NB4 (cell line): ENCODE results near the gene RETSAT.
"Not testable (repeated sequence)": the region's sequence is repeated elsewhere in the genome, so short reads cannot be mapped to it uniquely, and the experiment has no call there.

Experiments used
- DNase-seq: peaks from one replicate; pipeline ENCODE4 v3.0.0; 2010; ENCODE audit warnings: low read depth
- H3K4me3 ChIP-seq: one replicate; pipeline ENCODE4 v1.5.1; 2011; ENCODE audit warnings: mild to moderate bottlenecking, low read depth, low read length, moderate library complexity
- CTCF ChIP-seq: IDR thresholded peaks from one replicate; pipeline ENCODE4 v1.5.1; 2012; ENCODE audit warnings: low read depth, low read length
- MAX ChIP-seq: IDR thresholded peaks from 2 replicates; pipeline ENCODE4 v1.6.1; 2011; ENCODE audit warnings: low read depth, low read length
- MYC ChIP-seq: IDR thresholded peaks from 2 replicates; pipeline ENCODE4 v1.6.1; 2011; ENCODE audit warnings: low read depth, low read length
- POLR2A ChIP-seq: IDR thresholded peaks from 2 replicates; pipeline ENCODE4 v1.6.1; 2011; ENCODE audit warnings: mild to moderate bottlenecking; ENCODE audit not compliant: insufficient read length; ENCODE audit errors: extremely low read depth

RETSAT gene

GRCh38 chr2:85387754-85388153 is 33.4 kb upstream of the RETSAT start:
- DNase-seq = no peak
- H3K4me3 ChIP-seq = no peak overlapping the region
- TF ChIP-seq MAX (no peak), MYC (no peak), POLR2A (no peak), CTCF (no peak)

GRCh38 chr2:85385746-85386145 is 31.4 kb upstream of the RETSAT start:
- H3K4me3 ChIP-seq = no peak overlapping the region
- no peak for DNase-seq
- TF ChIP-seq POLR2A (no peak), MYC (no peak), MAX (no peak), CTCF (no peak)

GRCh38 chr2:85383850-85384249 is 29.5 kb upstream of the RETSAT start:
- DNase-seq = no peak
- TF ChIP-seq CTCF = no peak
- H3K4me3 ChIP-seq = no peak overlapping the region

GRCh38 chr2:85383151-85383550 is 28.8 kb upstream of the RETSAT start:
- H3K4me3 ChIP-seq, DNase-seq: not testable (repeated sequence)

GRCh38 chr2:85380048-85380447 is 25.7 kb upstream of the RETSAT start:
- no peak overlapping the region for H3K4me3 ChIP-seq
- TF ChIP-seq MYC (no peak), POLR2A (no peak), CTCF (no peak), MAX (no peak)
- no peak for DNase-seq

GRCh38 chr2:85378257-85378656 is 23.9 kb upstream of the RETSAT start:
- DNase-seq = no peak
- TF ChIP-seq POLR2A (no peak), MYC (no peak), CTCF (no peak), MAX (no peak)
- H3K4me3 ChIP-seq = no peak overlapping the region

GRCh38 chr2:85377083-85377482 is 22.8 kb upstream of the RETSAT start:
- no peak for DNase-seq
- H3K4me3 ChIP-seq = no peak overlapping the region

More at GRCh38 chr2:85377083-85377482, 22.8 kb upstream of the RETSAT start:
- TF ChIP-seq MYC (no peak), CTCF (no peak), MAX (no peak), POLR2A (no peak)
